ENCODE measurements around the gene KRTAP9-7.
"Not testable (repeated sequence)": the region's sequence is repeated elsewhere in the genome, so short reads cannot be mapped to it uniquely, and the experiment has no call there.

KRTAP9-7 gene

GRCh38 chr17:41251261-41251660 is 24.2 kb upstream of the KRTAP9-7 start:
- no peak for FAIRE-seq
- no peak for DNase-seq (ENCODE audit: insufficient read length, low spot score)
- TF ChIP-seq SPI1 (IDR thresholded peaks at IDR 0.05; ENCODE audit: low read depth, low read length) (no peak), PAX5 (IDR thresholded peaks at IDR 0.05; ENCODE audit: insufficient read depth, low read length, severe bottlenecking) (no peak), POLR2A (IDR thresholded peaks at IDR 0.05; ENCODE audit: low read depth, low read length) (no peak), POLR2AphosphoS5 (IDR thresholded peaks at IDR 0.05; ENCODE audit: low read depth, low read length) (no peak), POU2F2 (IDR thresholded peaks at IDR 0.05; ENCODE audit: low read depth, low read length) (no peak)

GRCh38 chr17:41254861-41255260 is 20.6 kb upstream of the KRTAP9-7 start:
- no peak for TF ChIP-seq PAX5 (IDR thresholded peaks at IDR 0.05; ENCODE audit: insufficient read depth, low read length, severe bottlenecking)
- no peak for TF ChIP-seq SPI1 (IDR thresholded peaks at IDR 0.05; ENCODE audit: low read depth, low read length)
- no peak for TF ChIP-seq POLR2A (IDR thresholded peaks at IDR 0.05; ENCODE audit: low read depth, low read length)
- no peak for TF ChIP-seq POLR2AphosphoS5 (IDR thresholded peaks at IDR 0.05; ENCODE audit: low read depth, low read length)
- no peak for TF ChIP-seq POU2F2 (IDR thresholded peaks at IDR 0.05; ENCODE audit: low read depth, low read length)
- TF ChIP-seq TAF1 (IDR thresholded peaks at IDR 0.05; ENCODE audit: low read depth, low read length): no peak
- FAIRE-seq (no peak), DNase-seq (ENCODE audit: insufficient read length, low spot score) (no peak)

- DNase-seq (ENCODE audit: insufficient read length, low spot score); FAIRE-seq: not testable (repeated sequence)
These were observed 19.9 kb upstream of the KRTAP9-7 start, which contains the start of gene KRTAP9-9 for GRCh38 chr17:41255381-41256290. Gene KRTAP9-9 (plus strand): TSS chr17:41255384.

- FAIRE-seq (no peak), DNase-seq (ENCODE audit: insufficient read length, low spot score) (no peak)
- TF ChIP-seq SPI1 (IDR thresholded peaks at IDR 0.05; ENCODE audit: low read depth, low read length): no peak
- no peak for TF ChIP-seq POLR2A (IDR thresholded peaks at IDR 0.05; ENCODE audit: low read depth, low read length)
- TF ChIP-seq PAX5 (IDR thresholded peaks at IDR 0.05; ENCODE audit: insufficient read depth, low read length, severe bottlenecking): no peak
- TF ChIP-seq POLR2AphosphoS5 (IDR thresholded peaks at IDR 0.05; ENCODE audit: low read depth, low read length): no peak
- no peak for TF ChIP-seq TAF1 (IDR thresholded peaks at IDR 0.05; ENCODE audit: low read depth, low read length)
- no peak for TF ChIP-seq POU2F2 (IDR thresholded peaks at IDR 0.05; ENCODE audit: low read depth, low read length)
These were observed 19.2 kb upstream of the KRTAP9-7 start for GRCh38 chr17:41256291-41256685.

- TF ChIP-seq POLR2AphosphoS5 (IDR thresholded peaks at IDR 0.05; ENCODE audit: low read depth, low read length) (no peak), SPI1 (IDR thresholded peaks at IDR 0.05; ENCODE audit: low read depth, low read length) (no peak), POU2F2 (IDR thresholded peaks at IDR 0.05; ENCODE audit: low read depth, low read length) (no peak), POLR2A (IDR thresholded peaks at IDR 0.05; ENCODE audit: low read depth, low read length) (no peak), TAF1 (IDR thresholded peaks at IDR 0.05; ENCODE audit: low read depth, low read length) (no peak), PAX5 (IDR thresholded peaks at IDR 0.05; ENCODE audit: insufficient read depth, low read length, severe bottlenecking) (no peak)
- DNase-seq (ENCODE audit: insufficient read length, low spot score) (no peak), FAIRE-seq (no peak)
These were observed 17.1 kb upstream of the KRTAP9-7 start for GRCh38 chr17:41258406-41258805.

- DNase-seq (ENCODE audit: insufficient read length, low spot score): no peak
- FAIRE-seq: no peak
- no peak for TF ChIP-seq SPI1 (IDR thresholded peaks at IDR 0.05; ENCODE audit: low read depth, low read length)
- TF ChIP-seq PAX5 (IDR thresholded peaks at IDR 0.05; ENCODE audit: insufficient read depth, low read length, severe bottlenecking): no peak
- TF ChIP-seq POLR2A (IDR thresholded peaks at IDR 0.05; ENCODE audit: low read depth, low read length): no peak
- no peak for TF ChIP-seq POLR2AphosphoS5 (IDR thresholded peaks at IDR 0.05; ENCODE audit: low read depth, low read length)
- TF ChIP-seq POU2F2 (IDR thresholded peaks at IDR 0.05; ENCODE audit: low read depth, low read length): no peak
- TF ChIP-seq TAF1 (IDR thresholded peaks at IDR 0.05; ENCODE audit: low read depth, low read length): no peak
These were observed 12.3 kb upstream of the KRTAP9-7 start for GRCh38 chr17:41263212-41263611.

GRCh38 chr17:41264599-41264998 is 10.9 kb upstream of the KRTAP9-7 start:
- TF ChIP-seq POLR2AphosphoS5 (IDR thresholded peaks at IDR 0.05; ENCODE audit: low read depth, low read length) (no peak), SPI1 (IDR thresholded peaks at IDR 0.05; ENCODE audit: low read depth, low read length) (no peak), POU2F2 (IDR thresholded peaks at IDR 0.05; ENCODE audit: low read depth, low read length) (no peak), POLR2A (IDR thresholded peaks at IDR 0.05; ENCODE audit: low read depth, low read length) (no peak), PAX5 (IDR thresholded peaks at IDR 0.05; ENCODE audit: insufficient read depth, low read length, severe bottlenecking) (no peak), TAF1 (IDR thresholded peaks at IDR 0.05; ENCODE audit: low read depth, low read length) (no peak)
- FAIRE-seq (no peak), DNase-seq (ENCODE audit: insufficient read length, low spot score) (no peak)

GRCh38 chr17:41265078-41265477 is 10.4 kb upstream of the KRTAP9-7 start, which contains the start of gene KRTAP9-6:
Gene KRTAP9-6 (plus strand): TSS chr17:41265378. CDS start chr17:41265378, 0 bp downstream.
- no peak for DNase-seq (ENCODE audit: insufficient read length, low spot score)
- TF ChIP-seq PAX5 (IDR thresholded peaks at IDR 0.05; ENCODE audit: insufficient read depth, low read length, severe bottlenecking) (no peak), TAF1 (IDR thresholded peaks at IDR 0.05; ENCODE audit: low read depth, low read length) (no peak), POLR2AphosphoS5 (IDR thresholded peaks at IDR 0.05; ENCODE audit: low read depth, low read length) (no peak), POLR2A (IDR thresholded peaks at IDR 0.05; ENCODE audit: low read depth, low read length) (no peak), SPI1 (IDR thresholded peaks at IDR 0.05; ENCODE audit: low read depth, low read length) (no peak), POU2F2 (IDR thresholded peaks at IDR 0.05; ENCODE audit: low read depth, low read length) (no peak)
- no peak for FAIRE-seq

GRCh38 chr17:41267711-41268110 is 7.8 kb upstream of the KRTAP9-7 start:
- no peak for FAIRE-seq
- no peak for DNase-seq (ENCODE audit: insufficient read length, low spot score)
- TF ChIP-seq TAF1 (IDR thresholded peaks at IDR 0.05; ENCODE audit: low read depth, low read length) (no peak), PAX5 (IDR thresholded peaks at IDR 0.05; ENCODE audit: insufficient read depth, low read length, severe bottlenecking) (no peak), POU2F2 (IDR thresholded peaks at IDR 0.05; ENCODE audit: low read depth, low read length) (no peak), POLR2A (IDR thresholded peaks at IDR 0.05; ENCODE audit: low read depth, low read length) (no peak), SPI1 (IDR thresholded peaks at IDR 0.05; ENCODE audit: low read depth, low read length) (no peak), POLR2AphosphoS5 (IDR thresholded peaks at IDR 0.05; ENCODE audit: low read depth, low read length) (no peak)

GRCh38 chr17:41271323-41271722 is 4.2 kb upstream of the KRTAP9-7 start:
- not testable (repeated sequence) for FAIRE-seq; DNase-seq (ENCODE audit: insufficient read length, low spot score)

All from GM12891 (cell line).